ENCODE results near the gene RASSF7.

The RASSF7 gene

GRCh38 chr11:551596-551995, 9.2 kb upstream of the RASSF7 start:
- DNase-seq (ENCODE audit: low read depth): no peak

GRCh38 chr11:553083-553987, 7.4 kb upstream of the RASSF7 start:
- DNase-seq (ENCODE audit: low read depth): no peak

GRCh38 chr11:553988-554340, 6.8 kb upstream of the RASSF7 start:
- no peak for DNase-seq (ENCODE audit: low read depth)

GRCh38 chr11:554428-555226, 6.1 kb upstream of the RASSF7 start:
- no peak for DNase-seq (ENCODE audit: low read depth)

GRCh38 chr11:555227-555779, 5.5 kb upstream of the RASSF7 start:
- no peak for DNase-seq (ENCODE audit: low read depth)

- DNase-seq (ENCODE audit: low read depth): no peak
Measured at GRCh38 chr11:555780-556661, 4.7 kb upstream of the RASSF7 start.

- no peak for DNase-seq (ENCODE audit: low read depth)
Measured at GRCh38 chr11:556662-557256, 4.0 kb upstream of the RASSF7 start.

GRCh38 chr11:557328-558132, 3.2 kb upstream of the RASSF7 start:
- DNase-seq (ENCODE audit: low read depth): no peak

- DNase-seq (ENCODE audit: low read depth): no peak
Measured at GRCh38 chr11:558503-558902, 2.3 kb upstream of the RASSF7 start.

- no peak for DNase-seq (ENCODE audit: low read depth)
Measured at GRCh38 chr11:559020-559620, 1.6 kb upstream of the RASSF7 start.

GRCh38 chr11:559712-560304, 962 bp upstream of the RASSF7 start:
- DNase-seq (ENCODE audit: low read depth): no peak

- no peak for DNase-seq (ENCODE audit: low read depth)
Measured at GRCh38 chr11:561148-562003, 606 bp downstream of the RASSF7 start.

- DNase-seq (ENCODE audit: low read depth): no peak
Measured at GRCh38 chr11:562046-562645, 1.4 kb downstream of the RASSF7 start.

GRCh38 chr11:563066-563811, 2.5 kb downstream of the RASSF7 start:
- no peak for DNase-seq (ENCODE audit: low read depth)

GRCh38 chr11:563812-564578, 3.2 kb downstream of the RASSF7 start:
- no peak for DNase-seq (ENCODE audit: low read depth)

- DNase-seq (ENCODE audit: low read depth): no peak
Measured at GRCh38 chr11:565921-566509, 5.2 kb downstream of the RASSF7 start.
